ENCODE measurements around the gene GASK1A.

The GASK1A gene

GRCh38 chr3:43015991-43016865 lies 37.1 kb downstream of the GASK1A start:
- no peak overlapping the region for H3K4me3 ChIP-seq (ENCODE audit: low read depth, low read length)
- TF ChIP-seq CTCF (IDR thresholded peaks at IDR 0.05; ENCODE audit: low read depth, low read length): no peak

- H3K4me3 ChIP-seq (ENCODE audit: low read depth, low read length): no peak overlapping the region
- no peak for TF ChIP-seq CTCF (IDR thresholded peaks at IDR 0.05; ENCODE audit: low read depth, low read length)
Observed at GRCh38 chr3:43017004-43017403, 37.9 kb downstream of the GASK1A start.

GRCh38 chr3:43017593-43018195 lies 38.6 kb downstream of the GASK1A start:
- no peak for TF ChIP-seq CTCF (IDR thresholded peaks at IDR 0.05; ENCODE audit: low read depth, low read length)
- H3K4me3 ChIP-seq (ENCODE audit: low read depth, low read length): no peak overlapping the region

GRCh38 chr3:43018246-43018645 lies 39.1 kb downstream of the GASK1A start:
- TF ChIP-seq CTCF (IDR thresholded peaks at IDR 0.05; ENCODE audit: low read depth, low read length): no peak

GRCh38 chr3:43019006-43019809 lies 40.1 kb downstream of the GASK1A start:
- TF ChIP-seq CTCF (IDR thresholded peaks at IDR 0.05; ENCODE audit: low read depth, low read length): no peak
- no peak overlapping the region for H3K4me3 ChIP-seq (ENCODE audit: low read depth, low read length)

More at GRCh38 chr3:43018246-43018645, 39.1 kb downstream of the GASK1A start:
- H3K4me3 ChIP-seq (ENCODE audit: low read depth, low read length): no peak overlapping the region

- no peak overlapping the region for H3K4me3 ChIP-seq (ENCODE audit: low read depth, low read length)
- TF ChIP-seq CTCF (IDR thresholded peaks at IDR 0.05; ENCODE audit: low read depth, low read length): no peak
Observed at GRCh38 chr3:43019826-43020225, 40.7 kb downstream of the GASK1A start.

Data from WI38 (cell line).